ENCODE results near the gene SYVN1.

DNA sequence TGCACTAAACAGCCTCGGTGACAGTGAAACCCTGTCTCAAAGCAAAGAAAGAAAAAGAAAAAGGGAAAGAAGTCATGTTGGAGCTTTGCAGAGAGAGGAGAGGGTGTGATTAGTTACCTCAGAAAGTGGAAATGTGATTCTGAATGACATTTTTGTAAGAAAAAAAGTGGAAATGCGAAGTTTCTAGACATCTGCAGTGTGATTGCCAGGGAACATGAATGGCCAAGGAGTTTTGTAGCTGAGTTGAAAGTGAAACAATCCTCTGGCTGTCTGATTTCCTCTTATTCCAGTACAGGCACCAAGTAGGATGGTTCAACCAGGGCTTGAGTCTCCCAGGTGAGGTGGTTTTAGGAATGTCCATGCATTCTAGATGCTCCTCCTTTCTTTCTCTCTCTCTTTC is 17.8 kb upstream of the SYVN1 start:
- TF ChIP-seq, protein P1, sequence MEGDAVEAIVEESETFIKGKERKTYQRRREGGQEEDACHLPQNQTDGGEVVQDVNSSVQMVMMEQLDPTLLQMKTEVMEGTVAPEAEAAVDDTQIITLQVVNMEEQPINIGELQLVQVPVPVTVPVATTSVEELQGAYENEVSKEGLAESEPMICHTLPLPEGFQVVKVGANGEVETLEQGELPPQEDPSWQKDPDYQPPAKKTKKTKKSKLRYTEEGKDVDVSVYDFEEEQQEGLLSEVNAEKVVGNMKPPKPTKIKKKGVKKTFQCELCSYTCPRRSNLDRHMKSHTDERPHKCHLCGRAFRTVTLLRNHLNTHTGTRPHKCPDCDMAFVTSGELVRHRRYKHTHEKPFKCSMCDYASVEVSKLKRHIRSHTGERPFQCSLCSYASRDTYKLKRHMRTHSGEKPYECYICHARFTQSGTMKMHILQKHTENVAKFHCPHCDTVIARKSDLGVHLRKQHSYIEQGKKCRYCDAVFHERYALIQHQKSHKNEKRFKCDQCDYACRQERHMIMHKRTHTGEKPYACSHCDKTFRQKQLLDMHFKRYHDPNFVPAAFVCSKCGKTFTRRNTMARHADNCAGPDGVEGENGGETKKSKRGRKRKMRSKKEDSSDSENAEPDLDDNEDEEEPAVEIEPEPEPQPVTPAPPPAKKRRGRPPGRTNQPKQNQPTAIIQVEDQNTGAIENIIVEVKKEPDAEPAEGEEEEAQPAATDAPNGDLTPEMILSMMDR (IDR thresholded peaks at IDR 0.05; ENCODE audit: low read depth, low read length, missing input control) = no peak
- TF ChIP-seq, protein P2, sequence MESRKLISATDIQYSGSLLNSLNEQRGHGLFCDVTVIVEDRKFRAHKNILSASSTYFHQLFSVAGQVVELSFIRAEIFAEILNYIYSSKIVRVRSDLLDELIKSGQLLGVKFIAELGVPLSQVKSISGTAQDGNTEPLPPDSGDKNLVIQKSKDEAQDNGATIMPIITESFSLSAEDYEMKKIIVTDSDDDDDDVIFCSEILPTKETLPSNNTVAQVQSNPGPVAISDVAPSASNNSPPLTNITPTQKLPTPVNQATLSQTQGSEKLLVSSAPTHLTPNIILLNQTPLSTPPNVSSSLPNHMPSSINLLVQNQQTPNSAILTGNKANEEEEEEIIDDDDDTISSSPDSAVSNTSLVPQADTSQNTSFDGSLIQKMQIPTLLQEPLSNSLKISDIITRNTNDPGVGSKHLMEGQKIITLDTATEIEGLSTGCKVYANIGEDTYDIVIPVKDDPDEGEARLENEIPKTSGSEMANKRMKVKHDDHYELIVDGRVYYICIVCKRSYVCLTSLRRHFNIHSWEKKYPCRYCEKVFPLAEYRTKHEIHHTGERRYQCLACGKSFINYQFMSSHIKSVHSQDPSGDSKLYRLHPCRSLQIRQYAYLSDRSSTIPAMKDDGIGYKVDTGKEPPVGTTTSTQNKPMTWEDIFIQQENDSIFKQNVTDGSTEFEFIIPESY (IDR thresholded peaks at IDR 0.05) = no peak
- TF ChIP-seq, protein P3, sequence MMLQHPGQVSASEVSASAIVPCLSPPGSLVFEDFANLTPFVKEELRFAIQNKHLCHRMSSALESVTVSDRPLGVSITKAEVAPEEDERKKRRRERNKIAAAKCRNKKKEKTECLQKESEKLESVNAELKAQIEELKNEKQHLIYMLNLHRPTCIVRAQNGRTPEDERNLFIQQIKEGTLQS (IDR thresholded peaks at IDR 0.05) = no peak
- TF ChIP-seq, protein P4, sequence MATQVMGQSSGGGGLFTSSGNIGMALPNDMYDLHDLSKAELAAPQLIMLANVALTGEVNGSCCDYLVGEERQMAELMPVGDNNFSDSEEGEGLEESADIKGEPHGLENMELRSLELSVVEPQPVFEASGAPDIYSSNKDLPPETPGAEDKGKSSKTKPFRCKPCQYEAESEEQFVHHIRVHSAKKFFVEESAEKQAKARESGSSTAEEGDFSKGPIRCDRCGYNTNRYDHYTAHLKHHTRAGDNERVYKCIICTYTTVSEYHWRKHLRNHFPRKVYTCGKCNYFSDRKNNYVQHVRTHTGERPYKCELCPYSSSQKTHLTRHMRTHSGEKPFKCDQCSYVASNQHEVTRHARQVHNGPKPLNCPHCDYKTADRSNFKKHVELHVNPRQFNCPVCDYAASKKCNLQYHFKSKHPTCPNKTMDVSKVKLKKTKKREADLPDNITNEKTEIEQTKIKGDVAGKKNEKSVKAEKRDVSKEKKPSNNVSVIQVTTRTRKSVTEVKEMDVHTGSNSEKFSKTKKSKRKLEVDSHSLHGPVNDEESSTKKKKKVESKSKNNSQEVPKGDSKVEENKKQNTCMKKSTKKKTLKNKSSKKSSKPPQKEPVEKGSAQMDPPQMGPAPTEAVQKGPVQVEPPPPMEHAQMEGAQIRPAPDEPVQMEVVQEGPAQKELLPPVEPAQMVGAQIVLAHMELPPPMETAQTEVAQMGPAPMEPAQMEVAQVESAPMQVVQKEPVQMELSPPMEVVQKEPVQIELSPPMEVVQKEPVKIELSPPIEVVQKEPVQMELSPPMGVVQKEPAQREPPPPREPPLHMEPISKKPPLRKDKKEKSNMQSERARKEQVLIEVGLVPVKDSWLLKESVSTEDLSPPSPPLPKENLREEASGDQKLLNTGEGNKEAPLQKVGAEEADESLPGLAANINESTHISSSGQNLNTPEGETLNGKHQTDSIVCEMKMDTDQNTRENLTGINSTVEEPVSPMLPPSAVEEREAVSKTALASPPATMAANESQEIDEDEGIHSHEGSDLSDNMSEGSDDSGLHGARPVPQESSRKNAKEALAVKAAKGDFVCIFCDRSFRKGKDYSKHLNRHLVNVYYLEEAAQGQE (IDR thresholded peaks at IDR 0.05) = no peak
- TF ChIP-seq RAD21 (IDR thresholded peaks at IDR 0.05) (no peak), JUND (IDR thresholded peaks at IDR 0.05) (no peak), NR2F2 (IDR thresholded peaks at IDR 0.05) (no peak), GABPA (IDR thresholded peaks at IDR 0.05 in 1 of 2, conservative IDR thresholded peaks at IDR 0.05 in 1 of 2) (no peak), YY1 (IDR thresholded peaks at IDR 0.05) (no peak), EGR1 (IDR thresholded peaks at IDR 0.05; ENCODE audit: low read depth in 2 of 2) (no peak), FOXA1 (IDR thresholded peaks at IDR 0.05) (no peak), SP1 (IDR thresholded peaks at IDR 0.05) (no peak)
- TF ChIP-seq, protein P5, sequence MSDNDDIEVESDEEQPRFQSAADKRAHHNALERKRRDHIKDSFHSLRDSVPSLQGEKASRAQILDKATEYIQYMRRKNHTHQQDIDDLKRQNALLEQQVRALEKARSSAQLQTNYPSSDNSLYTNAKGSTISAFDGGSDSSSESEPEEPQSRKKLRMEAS (IDR thresholded peaks at IDR 0.05) = no peak

Data from liver (tissue), 3 donors.